Measurements from ENCODE around the gene GALNTL6. TPM values are rescaled to one million over a fixed set of nuclear protein-coding genes. Genes with fewer than 3 reads are reported as not detected.
"Not testable (repeated sequence)": the region's sequence is repeated elsewhere in the genome, so short reads cannot be mapped to it uniquely, and the experiment has no call there.

Gene GALNTL6
- total RNA-seq, 1 donor from 2014 or later = 1.7 TPM

GRCh38 chr4:172871381-172871780 lies 1058.2 kb downstream of the GALNTL6 start:
- Mint-ChIP-seq H3K27me3 (no peaks in the 10 kb centered on the region), H3K4me1 (ENCODE audit: unreplicated experiment) (no peaks in the 10 kb centered on the region), H3K4me3 (no peak overlapping the region), H3K27ac (no peak overlapping the region), H3K9me3 (no peaks in the 10 kb centered on the region), H3K36me3 (no peaks in the 10 kb centered on the region)
- no peak for DNase-seq (ENCODE audit: extremely low spot score, unreplicated experiment)
- TF ChIP-seq CTCF (conservative IDR thresholded peaks at IDR 0.05) = no peak

DNA sequence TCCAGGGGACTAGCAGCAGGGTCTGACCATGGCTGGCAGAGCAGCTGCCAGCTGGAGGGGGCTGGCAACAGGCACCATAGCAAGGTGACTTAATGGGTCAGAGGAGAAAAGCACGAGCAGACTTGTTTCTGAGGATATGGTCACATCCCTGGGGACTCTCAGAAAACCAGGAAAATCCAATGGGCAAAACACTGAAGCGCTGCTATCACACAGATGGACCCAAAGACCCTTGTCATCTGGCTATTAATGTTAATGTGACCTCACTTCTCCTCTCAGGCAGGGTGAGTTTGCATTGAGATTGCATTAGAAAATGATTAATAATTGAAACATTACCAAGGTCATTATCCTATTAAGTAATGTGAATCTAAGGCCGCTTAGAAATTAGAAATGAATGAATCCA lies 1061.7 kb downstream of the GALNTL6 start:
- no peaks in the 10 kb centered on the region for H3K9me3 Mint-ChIP-seq
- no peaks in the 10 kb centered on the region for H3K36me3 Mint-ChIP-seq
- H3K4me1 Mint-ChIP-seq (ENCODE audit: unreplicated experiment) = no peaks in the 10 kb centered on the region
- no peak for TF ChIP-seq CTCF (conservative IDR thresholded peaks at IDR 0.05)
- no peak overlapping the region for H3K4me3 Mint-ChIP-seq
- DNase-seq (ENCODE audit: extremely low spot score, unreplicated experiment) = no peak
- no peaks in the 10 kb centered on the region for H3K27me3 Mint-ChIP-seq
- H3K27ac Mint-ChIP-seq = no peak overlapping the region

GRCh38 chr4:172876394-172876793 lies 1063.2 kb downstream of the GALNTL6 start:
- no peak for DNase-seq (ENCODE audit: extremely low spot score, unreplicated experiment)
- TF ChIP-seq CTCF (conservative IDR thresholded peaks at IDR 0.05) = no peak
- Mint-ChIP-seq H3K27me3 (no peaks in the 10 kb centered on the region), H3K9me3 (no peaks in the 10 kb centered on the region), H3K36me3 (no peaks in the 10 kb centered on the region), H3K4me1 (ENCODE audit: unreplicated experiment) (no peaks in the 10 kb centered on the region), H3K27ac (peak overlapping the region; percentile 51), H3K4me3 (peak overlapping the region; percentile 19)

- Mint-ChIP-seq H3K36me3 (no peaks in the 10 kb centered on the region), H3K4me1 (ENCODE audit: unreplicated experiment) (no peaks in the 10 kb centered on the region), H3K27me3 (no peaks in the 10 kb centered on the region), H3K4me3 (no peak overlapping the region), H3K27ac (no peak overlapping the region), H3K9me3 (no peaks in the 10 kb centered on the region)
- TF ChIP-seq CTCF (conservative IDR thresholded peaks at IDR 0.05) = no peak
- no peak for DNase-seq (ENCODE audit: extremely low spot score, unreplicated experiment)
Observed at GRCh38 chr4:172881645-172882044, 1068.4 kb downstream of the GALNTL6 start.

- H3K27ac Mint-ChIP-seq; H3K4me1 Mint-ChIP-seq (ENCODE audit: unreplicated experiment): not testable (repeated sequence)
Observed at GRCh38 chr4:172887358-172887757, 1074.2 kb downstream of the GALNTL6 start.

GRCh38 chr4:172887959-172888358 lies 1074.8 kb downstream of the GALNTL6 start:
- Mint-ChIP-seq H3K9me3 (peaks cover 15% of the 10 kb centered on the region), H3K4me3 (no peak overlapping the region), H3K27ac (no peak overlapping the region), H3K27me3 (no peaks in the 10 kb centered on the region), H3K4me1 (ENCODE audit: unreplicated experiment) (no peaks in the 10 kb centered on the region), H3K36me3 (no peaks in the 10 kb centered on the region)
- no peak for DNase-seq (ENCODE audit: extremely low spot score, unreplicated experiment)
- no peak for TF ChIP-seq CTCF (conservative IDR thresholded peaks at IDR 0.05)

More at GRCh38 chr4:172887358-172887757, 1074.2 kb downstream of the GALNTL6 start:
- DNase-seq (ENCODE audit: extremely low spot score, unreplicated experiment); H3K4me3 Mint-ChIP-seq; H3K27me3 Mint-ChIP-seq; H3K36me3 Mint-ChIP-seq: not testable (repeated sequence)
- peaks cover 15% of the 10 kb centered on the region for H3K9me3 Mint-ChIP-seq
